ENCODE results near the gene SPATS1. TPM values are rescaled to one million over a fixed set of nuclear protein-coding genes. Genes with fewer than 3 reads are reported as not detected.
A peak's percentile ranks its signal among the peaks of the same experiment; 100 is the strongest.

The SPATS1 gene
- total RNA-seq, 1 donor from 2014 or later = not detected

DNA sequence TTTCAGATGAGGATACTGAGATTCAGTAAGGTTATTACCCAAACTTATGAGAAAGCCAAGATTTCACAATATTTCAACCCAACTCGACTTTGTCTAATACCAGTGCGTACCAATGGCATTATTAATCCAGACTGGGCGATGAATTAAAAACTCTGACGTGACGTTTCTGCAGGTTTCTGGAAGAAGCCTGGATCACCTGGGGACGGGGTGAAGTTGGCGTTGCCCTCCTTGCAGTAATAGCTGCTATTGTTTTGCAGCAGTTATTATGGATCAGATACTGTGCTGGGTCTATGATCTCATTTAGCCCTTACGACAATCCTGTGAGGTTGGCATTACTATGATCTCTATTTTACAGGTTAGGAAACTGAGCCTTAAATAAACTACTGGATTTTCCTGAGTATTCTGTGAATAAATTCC lies 44.5 kb downstream of the SPATS1 start:
- Histone ChIP-seq H2AFZ (replicated peaks) (peak overlapping the region; percentile 63), H3K79me2 (ENCODE audit: low read depth) (peaks cover 42% of the 10 kb centered on the region), H3K36me3 (peaks cover under 1% of the 10 kb centered on the region), H3F3A (ENCODE audit: low read depth) (peaks cover 13% of the 10 kb centered on the region), H3K27ac (peak overlapping the region; percentile 91), H3K4me3 (peak overlapping the region; percentile 69), H3K9ac (peak overlapping the region; percentile 72), H3K9me3 (ENCODE audit: low read depth) (no peaks in the 10 kb centered on the region), H3K27me3 (no peaks in the 10 kb centered on the region), H3K4me2 (peak overlapping the region; percentile 97), H3K4me1 (peaks cover 11% of the 10 kb centered on the region), H4K20me1 (ENCODE audit: low read depth) (peaks cover 34% of the 10 kb centered on the region)
- Mint-ChIP-seq H3K4me1 (peaks cover 32% of the 10 kb centered on the region), H3K4me3 (peak overlapping the region; percentile 98), H3K9me3 (no peaks in the 10 kb centered on the region), H3K27ac (peak overlapping the region; percentile 99), H3K27me3 (ENCODE audit: insufficient read depth, low read depth) (peaks cover 4% of the 10 kb centered on the region), H3K36me3 (peaks cover 16% of the 10 kb centered on the region)
- DNase-seq (ENCODE audit: low spot score) = no peak
- TF ChIP-seq EZH2phosphoT487 (IDR thresholded peaks at IDR 0.05) (no peak), EZH2 (IDR thresholded peaks at IDR 0.05) (no peak)
- TF ChIP-seq, protein P1, sequence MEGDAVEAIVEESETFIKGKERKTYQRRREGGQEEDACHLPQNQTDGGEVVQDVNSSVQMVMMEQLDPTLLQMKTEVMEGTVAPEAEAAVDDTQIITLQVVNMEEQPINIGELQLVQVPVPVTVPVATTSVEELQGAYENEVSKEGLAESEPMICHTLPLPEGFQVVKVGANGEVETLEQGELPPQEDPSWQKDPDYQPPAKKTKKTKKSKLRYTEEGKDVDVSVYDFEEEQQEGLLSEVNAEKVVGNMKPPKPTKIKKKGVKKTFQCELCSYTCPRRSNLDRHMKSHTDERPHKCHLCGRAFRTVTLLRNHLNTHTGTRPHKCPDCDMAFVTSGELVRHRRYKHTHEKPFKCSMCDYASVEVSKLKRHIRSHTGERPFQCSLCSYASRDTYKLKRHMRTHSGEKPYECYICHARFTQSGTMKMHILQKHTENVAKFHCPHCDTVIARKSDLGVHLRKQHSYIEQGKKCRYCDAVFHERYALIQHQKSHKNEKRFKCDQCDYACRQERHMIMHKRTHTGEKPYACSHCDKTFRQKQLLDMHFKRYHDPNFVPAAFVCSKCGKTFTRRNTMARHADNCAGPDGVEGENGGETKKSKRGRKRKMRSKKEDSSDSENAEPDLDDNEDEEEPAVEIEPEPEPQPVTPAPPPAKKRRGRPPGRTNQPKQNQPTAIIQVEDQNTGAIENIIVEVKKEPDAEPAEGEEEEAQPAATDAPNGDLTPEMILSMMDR (IDR thresholded peaks at IDR 0.05) = no peak

DNA sequence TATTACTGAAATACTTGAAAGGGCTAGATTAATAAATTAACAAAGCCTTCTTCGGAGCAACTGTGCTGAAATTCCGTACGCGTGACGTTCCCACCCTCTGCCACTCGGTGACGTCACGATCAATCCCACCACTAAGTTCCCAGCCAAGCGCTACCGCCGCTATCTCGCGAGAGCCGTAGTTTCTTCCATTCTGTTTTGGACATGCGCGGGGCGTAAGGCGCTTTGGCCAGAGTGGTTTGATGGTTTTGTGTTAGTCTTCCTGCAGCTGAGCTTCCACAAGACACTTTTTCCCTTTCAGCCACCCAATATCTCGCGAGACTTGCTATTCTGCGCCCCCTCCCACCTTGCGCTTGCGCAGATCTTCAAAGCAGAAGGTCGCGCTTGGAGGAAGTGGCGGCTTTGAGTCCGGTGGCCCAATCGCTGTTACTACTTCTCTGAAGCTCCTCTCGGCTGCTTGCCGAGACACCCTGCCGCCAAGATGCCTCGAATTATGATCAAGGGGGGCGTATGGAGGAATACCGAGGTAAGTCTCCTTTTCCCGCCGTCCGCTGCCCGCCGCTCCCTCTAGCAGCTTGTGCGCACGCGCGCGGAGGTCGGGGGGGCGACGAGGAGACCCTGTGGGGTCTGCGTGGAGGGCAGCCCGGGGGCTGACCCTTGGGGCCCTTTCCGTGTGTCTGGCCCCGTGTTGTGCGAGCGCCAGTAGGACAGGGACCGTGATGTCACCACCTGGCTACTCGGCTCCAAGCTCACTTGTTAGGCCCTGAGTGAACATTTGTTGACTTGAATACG lies 45.1 kb downstream of the SPATS1 start, which contains the start of gene CDC5L:
CDC5L (plus strand) TSS at position 361 of the 789 bp plus-strand sequence; CDS start at position 479, 118 bp downstream.
- Histone ChIP-seq H2AFZ (replicated peaks) (peak within 1 kb of the TSS; percentile 63), H3K9ac (peak within 1 kb of the TSS; percentile 73), H3K4me1 (peaks cover 11% of the 10 kb centered on the region), H3K9me3 (ENCODE audit: low read depth) (no peaks in the 10 kb centered on the region), H4K20me1 (ENCODE audit: low read depth) (peaks cover 34% of the 10 kb centered on the region), H3K4me2 (peak within 1 kb of the TSS; percentile 97), H3K27me3 (no peaks in the 10 kb centered on the region), H3K4me3 (peak within 1 kb of the TSS; percentile 69), H3F3A (ENCODE audit: low read depth) (peaks cover 13% of the 10 kb centered on the region), H3K36me3 (peaks cover 6% of the 10 kb centered on the region), H3K79me2 (ENCODE audit: low read depth) (peaks cover 48% of the 10 kb centered on the region), H3K27ac (peak within 1 kb of the TSS; percentile 91)
- peaks cover 2% of the 10 kb centered on the region for H3K27me3 Mint-ChIP-seq (ENCODE audit: insufficient read depth, low read depth)
- H3K36me3 Mint-ChIP-seq = peaks cover 22% of the 10 kb centered on the region
- H3K4me3 Mint-ChIP-seq = peak within 1 kb of the TSS; percentile 98
- peak; percentile 97 for DNase-seq (ENCODE audit: low spot score)
- peak within 1 kb of the TSS; percentile 99 for H3K27ac Mint-ChIP-seq
- H3K9me3 Mint-ChIP-seq = no peaks in the 10 kb centered on the region
- TF ChIP-seq EZH2 (IDR thresholded peaks at IDR 0.05) = no peak
- TF ChIP-seq, protein P1 (IDR thresholded peaks at IDR 0.05) = no peak
- no peak for TF ChIP-seq EZH2phosphoT487 (IDR thresholded peaks at IDR 0.05)
- H3K4me1 Mint-ChIP-seq = peaks cover 32% of the 10 kb centered on the region

DNA sequence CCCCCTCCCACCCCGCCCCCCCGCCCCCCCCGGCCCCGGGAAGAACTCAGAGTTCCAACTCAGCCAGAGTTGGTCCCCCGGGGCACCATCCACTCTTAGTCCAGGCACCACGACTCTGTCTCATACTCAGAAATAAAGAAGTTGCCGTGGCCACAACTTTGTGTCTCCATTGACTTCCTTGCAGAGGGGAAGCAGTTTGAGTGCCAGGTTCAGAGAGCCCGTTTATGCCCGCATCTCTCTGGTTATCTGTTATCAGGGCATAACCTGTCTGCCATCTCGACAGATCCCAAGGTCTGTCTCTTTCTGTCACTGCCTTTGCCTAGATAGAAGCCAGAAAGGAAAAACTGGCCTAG lies 45.7 kb downstream of the SPATS1 start:
- H3K9ac ChIP-seq = peak overlapping the region; percentile 73
- DNase-seq (ENCODE audit: low spot score) = no peak
- Mint-ChIP-seq H3K9me3 (no peaks in the 10 kb centered on the region), H3K4me3 (peak overlapping the region; percentile 98), H3K4me1 (peaks cover 32% of the 10 kb centered on the region), H3K27me3 (ENCODE audit: insufficient read depth, low read depth) (peaks cover 2% of the 10 kb centered on the region), H3K36me3 (peaks cover 23% of the 10 kb centered on the region), H3K27ac (peak overlapping the region; percentile 95)
- H3K4me3 ChIP-seq = peak overlapping the region; percentile 69
- no peaks in the 10 kb centered on the region for H3K27me3 ChIP-seq
- peak overlapping the region; percentile 97 for H3K4me2 ChIP-seq
- peaks cover 13% of the 10 kb centered on the region for H3F3A ChIP-seq (ENCODE audit: low read depth)
- peaks cover 51% of the 10 kb centered on the region for H3K79me2 ChIP-seq (ENCODE audit: low read depth)
- peaks cover 10% of the 10 kb centered on the region for H3K36me3 ChIP-seq
- no peak overlapping the region for H2AFZ ChIP-seq (replicated peaks)
- H4K20me1 ChIP-seq (ENCODE audit: low read depth) = peaks cover 34% of the 10 kb centered on the region
- H3K4me1 ChIP-seq = peaks cover 11% of the 10 kb centered on the region
- no peaks in the 10 kb centered on the region for H3K9me3 ChIP-seq (ENCODE audit: low read depth)
- no peak overlapping the region for H3K27ac ChIP-seq
- TF ChIP-seq, protein P1 (IDR thresholded peaks at IDR 0.05) = no peak
- no peak for TF ChIP-seq EZH2 (IDR thresholded peaks at IDR 0.05)
- no peak for TF ChIP-seq EZH2phosphoT487 (IDR thresholded peaks at IDR 0.05)

Data from neural progenitor cell (in vitro differentiated cells).